HCT116 (cell line): ENCODE measurements around the gene RAB21. TPM values are rescaled to one million over a fixed set of nuclear protein-coding genes. Genes with fewer than 3 reads are reported as not detected.

Experiments used
- ATAC-seq: fragments of 200-7000 bp; cut with Tn5 transposase; 2 replicates; pipeline ENCODE4 v1.9.1; 2020; ENCODE audit warnings: mild to moderate bottlenecking, moderate library complexity
- BruUV-seq: library from RNA; stranded (reverse); fragments of 400-500 nt; replicated peaks from 2 replicates; lab custom pipeline; 2021; lab: Mats Ljungman, UMichigan
- CTCF ChIA-PET: fragments of 300-600 bp; sonication (Branson Sonifier 250); formaldehyde crosslinking; loops from one replicate; lab custom pipeline; 2021; ENCODE audit warnings: antibody characterized with exemption; lab: Charles Lee
- POLR2A ChIA-PET: fragments of 300-600, 350-600 bp; sonication (Branson Sonifier 250); formaldehyde crosslinking; loops from one replicate; lab custom pipeline; 2021; ENCODE audit warnings: antibody characterized with exemption; lab: Charles Lee
- RAD21 ChIA-PET, 2 experiments: fragments of 300-600 bp; sonication (Branson Sonifier 250); formaldehyde crosslinking; loops; one replicate each; lab custom pipeline; 2023; ENCODE audit warnings: low total read pairs in 2 of 2; ENCODE audit not compliant: uncharacterized antibody in 2 of 2, unreplicated experiment in 2 of 2, low non-redundant PET in 1 of 2; lab: Charles Lee
- DNase-seq: peaks from one replicate; pipeline ENCODE4 v3.0.0-alpha.2; 2010; ENCODE audit warnings: low read depth, low spot score
- H2AFZ ChIP-seq: fragments of 200-600 bp; shearing (Covaris generic), sonication (generic); 2 replicates; pipeline ENCODE4 v1.6.1; 2017; ENCODE audit warnings: low read depth, mixed run types, mixed read lengths, antibody characterized with exemption, low read length; ENCODE audit not compliant: poor library complexity, severe bottlenecking
- H3K27ac ChIP-seq: 2 replicates; pipeline ENCODE4 v1.5.1; 2012; ENCODE audit warnings: low read depth, low read length
- H3K27me3 ChIP-seq: fragments of 200-600 bp; sonication (generic); 2 replicates; pipeline ENCODE4 v1.6.1; 2016; ENCODE audit warnings: mixed run types, low read length, mixed read lengths; ENCODE audit not compliant: insufficient read depth
- H3K36me3 ChIP-seq, 2 experiments: fragments of 200-500 bp in 1 of 2; fragments of 200-600 bp in 1 of 2; sonication (Bioruptor generic) in 1 of 2; sonication (generic) in 1 of 2; 2 replicates each; pipeline versions ENCODE4 v1.5.1 to v1.6.1; 2014 to 2016; ENCODE audit warnings: low read length in 2 of 2, inconsistent platforms in 1 of 2, mixed read lengths in 1 of 2, mixed run types in 1 of 2; ENCODE audit not compliant: insufficient read depth in 2 of 2, control insufficient read depth in 1 of 2
- H3K4me1 ChIP-seq, 2 experiments: fragments of 200-600 bp in 1 of 2; sonication (generic) in 1 of 2; 2 replicates each; pipeline versions ENCODE4 v1.5.1 to v1.6.1; 2012 to 2017; ENCODE audit warnings: low read length in 2 of 2, inconsistent platforms in 1 of 2, mild to moderate bottlenecking in 1 of 2, mixed read lengths in 1 of 2, mixed run types in 1 of 2, moderate library complexity in 1 of 2; ENCODE audit not compliant: insufficient read depth in 2 of 2, control insufficient read depth in 1 of 2
- H3K4me2 ChIP-seq: fragments of 200-600 bp; sonication (generic); 2 replicates; pipeline ENCODE4 v1.6.1; 2017; ENCODE audit warnings: mixed run types, low read length, mixed read lengths
- H3K4me3 ChIP-seq, 2 experiments: fragments of 200-600 bp in 1 of 2; sonication (generic) in 1 of 2; replicated peaks in 1 of 2; 2 replicates each; pipeline ENCODE4 v1.5.1; 2011 to 2016; ENCODE audit warnings: low read length in 2 of 2, control low read depth in 1 of 2, low read depth in 1 of 2, mild to moderate bottlenecking in 1 of 2, mixed read lengths in 1 of 2, mixed run types in 1 of 2
- H3K79me2 ChIP-seq: fragments of 200-600 bp; sonication (generic); 2 replicates; pipeline ENCODE4 v1.6.1; 2017; ENCODE audit warnings: mild to moderate bottlenecking, mixed run types, low read length, moderate library complexity, mixed read lengths; ENCODE audit not compliant: insufficient read depth
- H3K9ac ChIP-seq: fragments of 200-600 bp; sonication (generic); 2 replicates; pipeline ENCODE4 v1.6.1; 2016; ENCODE audit warnings: low read length, mixed read lengths
- H3K9me2 ChIP-seq: fragments of 200-600 bp; sonication (generic), shearing (Covaris generic); 2 replicates; pipeline ENCODE4 v1.6.1; 2017; ENCODE audit warnings: mixed run types, mild to moderate bottlenecking, moderate library complexity; ENCODE audit not compliant: insufficient read depth
- H3K9me3 ChIP-seq, 2 experiments: fragments of 200-500 bp in 1 of 2; fragments of 200-600 bp in 1 of 2; sonication (Bioruptor generic) in 1 of 2; sonication (generic) in 1 of 2; 2 replicates each; pipeline ENCODE4 v1.6.1; 2014 to 2017; ENCODE audit warnings: low read length in 2 of 2, mixed read lengths in 2 of 2, inconsistent platforms in 1 of 2, low read depth in 1 of 2, mild to moderate bottlenecking in 1 of 2, mixed run types in 1 of 2, moderate library complexity in 1 of 2; ENCODE audit not compliant: control insufficient read depth in 1 of 2, insufficient read depth in 1 of 2
- H4K20me1 ChIP-seq: fragments of 200-600 bp; sonication (generic), shearing (Covaris generic); 2 replicates; pipeline ENCODE4 v1.6.1; 2017; ENCODE audit warnings: mixed run types, mild to moderate bottlenecking, moderate library complexity; ENCODE audit not compliant: insufficient read depth
- CBX3 ChIP-seq: IDR thresholded peaks from 2 replicates; pipeline ENCODE4 v1.6.1; 2012; ENCODE audit warnings: low read depth
- CTCF ChIP-seq, 3 experiments: fragments of 200-600 bp in 1 of 3; sonication (generic) in 1 of 3; IDR thresholded peaks in 2 of 3; conservative IDR thresholded peaks in 1 of 3; 2 replicates each; pipeline ENCODE4 v1.5.1; 2012 to 2017; ENCODE audit warnings: low read depth in 2 of 3, low read length in 2 of 3, antibody characterized with exemption in 1 of 3, borderline replicate concordance in 1 of 3, control low read depth in 1 of 3, mild to moderate bottlenecking in 1 of 3, mixed read lengths in 1 of 3, mixed run types in 1 of 3, moderate library complexity in 1 of 3; ENCODE audit not compliant: insufficient read depth in 1 of 3
- EGR1 ChIP-seq: IDR thresholded peaks from 2 replicates; pipeline ENCODE4 v1.6.1; 2012; ENCODE audit warnings: low read depth
- ELF1 ChIP-seq: IDR thresholded peaks from 2 replicates; pipeline ENCODE4 v1.6.1; 2012; ENCODE audit warnings: low read depth, borderline replicate concordance
- EZH2 ChIP-seq: fragments of 200-600 bp; sonication (generic); IDR thresholded peaks from 2 replicates; pipeline ENCODE4 v1.6.1; 2017; ENCODE audit warnings: antibody characterized with exemption, mixed run types
- EZH2phosphoT487 ChIP-seq: fragments of 200-600 bp; IDR thresholded peaks from 2 replicates; pipeline ENCODE4 v1.6.1; 2018; ENCODE audit warnings: antibody characterized with exemption, borderline replicate concordance
- FOSL1 ChIP-seq: IDR thresholded peaks from 2 replicates; pipeline ENCODE4 v1.6.1; 2012; ENCODE audit warnings: low read depth
- JUND ChIP-seq: IDR thresholded peaks from 2 replicates; pipeline ENCODE4 v1.6.1; 2012
- RAD21 ChIP-seq: IDR thresholded peaks from 2 replicates; pipeline ENCODE4 v1.6.1; 2012; ENCODE audit warnings: low read depth, mild to moderate bottlenecking
- REST ChIP-seq: IDR thresholded peaks from 2 replicates; pipeline ENCODE4 v1.6.1; 2012; ENCODE audit warnings: low read depth
- SIN3A ChIP-seq: IDR thresholded peaks from 2 replicates; pipeline ENCODE4 v1.6.1; 2012; ENCODE audit warnings: low read depth
- SP1 ChIP-seq: IDR thresholded peaks from 2 replicates; pipeline ENCODE4 v1.6.1; 2012; ENCODE audit warnings: low read depth
- SRF ChIP-seq: IDR thresholded peaks from 2 replicates; pipeline ENCODE4 v1.6.1; 2012; ENCODE audit warnings: low read depth
- TCF7L2 ChIP-seq: IDR thresholded peaks from 2 replicates; pipeline ENCODE4 v1.7.0; 2011; ENCODE audit warnings: borderline replicate concordance, inconsistent platforms; ENCODE audit not compliant: insufficient read depth, insufficient read length; ENCODE audit errors: extremely low read depth
- YY1 ChIP-seq: IDR thresholded peaks from 2 replicates; pipeline ENCODE4 v1.6.1; 2011; ENCODE audit warnings: low read length, low read depth, moderate library complexity, mild to moderate bottlenecking; ENCODE audit not compliant: insufficient replicate concordance; ENCODE audit errors: extremely low read depth
- ZFX ChIP-seq: fragments of 450-650 bp; IDR thresholded peaks from 2 replicates; pipeline ENCODE4 v1.6.1; 2017
- ZNF274 ChIP-seq: fragments of 200-500 bp; sonication (Bioruptor generic); IDR thresholded peaks from 2 replicates; pipeline ENCODE4 v1.6.1; 2014; ENCODE audit warnings: mild to moderate bottlenecking, low read depth, low read length, inconsistent platforms
- intact Hi-C: fragments of 100-400 bp; cut with micrococcal nuclease; formaldehyde crosslinking; loops from 2 replicates; pipeline ENCODE4 v1.10.0; 2022
- total RNA-seq: library from RNA; stranded (reverse); gene quantifications from one replicate; pipeline ENCODE4 v1.2.1, GENCODE V29; 2021; ENCODE audit not compliant: unreplicated experiment
- TF ChIP-seq, protein P1 (sequence below): IDR thresholded peaks from 2 replicates; pipeline ENCODE4 v1.6.1; 2011; ENCODE audit warnings: mild to moderate bottlenecking, low read length, moderate library complexity; ENCODE audit not compliant: insufficient replicate concordance; ENCODE audit errors: extremely low read depth

Gene RAB21
- total RNA-seq, 1 experiment from 2014 or later: 57.1 TPM

DNA sequence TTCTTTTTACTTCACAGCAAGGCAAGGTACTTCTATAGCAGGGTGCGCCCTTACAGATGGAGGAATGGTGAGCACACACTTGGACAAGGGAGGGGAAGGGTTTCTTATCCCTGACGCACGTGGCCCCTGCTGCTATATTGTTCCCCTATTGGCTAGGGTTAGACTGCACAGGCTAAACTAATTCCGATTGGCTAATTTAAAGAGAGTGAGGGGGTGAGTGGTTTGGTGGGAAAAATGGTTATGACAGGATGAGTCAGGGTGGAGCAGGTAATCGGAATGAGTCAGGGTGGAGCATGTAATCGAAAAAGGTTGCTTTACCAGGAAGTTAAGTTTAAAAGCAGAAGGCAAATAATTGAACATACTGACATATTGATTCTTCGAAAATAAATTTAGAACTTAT, 23.7 kb upstream of the RAB21 start:
- no peaks in the 10 kb centered on the region for H3K36me3 ChIP-seq
- no peak overlapping the region for H3K9ac ChIP-seq
- ATAC-seq: no peak
- no peak for TF ChIP-seq CTCF (IDR thresholded peaks at IDR 0.05 in 2 of 3, conservative IDR thresholded peaks at IDR 0.05 in 1 of 3; ENCODE audit: borderline replicate concordance in 1 of 3, insufficient read depth in 1 of 3, low read depth in 2 of 3, low read length in 2 of 3)
- no peak for TF ChIP-seq FOSL1
- no peak for TF ChIP-seq ELF1
- no peak for TF ChIP-seq SIN3A
- TF ChIP-seq EGR1: no peak
- TF ChIP-seq EZH2: no peak
- no peak for TF ChIP-seq EZH2phosphoT487
- no peak for TF ChIP-seq SRF
- no peak for TF ChIP-seq ZNF274
- TF ChIP-seq YY1: no peak
- TF ChIP-seq TCF7L2: no peak
- TF ChIP-seq RAD21: no peak
- TF ChIP-seq JUND: no peak
- no peak for TF ChIP-seq SP1
- TF ChIP-seq REST: no peak
- TF ChIP-seq CBX3: no peak
- no peak for TF ChIP-seq ZFX
- TF ChIP-seq, protein P1, sequence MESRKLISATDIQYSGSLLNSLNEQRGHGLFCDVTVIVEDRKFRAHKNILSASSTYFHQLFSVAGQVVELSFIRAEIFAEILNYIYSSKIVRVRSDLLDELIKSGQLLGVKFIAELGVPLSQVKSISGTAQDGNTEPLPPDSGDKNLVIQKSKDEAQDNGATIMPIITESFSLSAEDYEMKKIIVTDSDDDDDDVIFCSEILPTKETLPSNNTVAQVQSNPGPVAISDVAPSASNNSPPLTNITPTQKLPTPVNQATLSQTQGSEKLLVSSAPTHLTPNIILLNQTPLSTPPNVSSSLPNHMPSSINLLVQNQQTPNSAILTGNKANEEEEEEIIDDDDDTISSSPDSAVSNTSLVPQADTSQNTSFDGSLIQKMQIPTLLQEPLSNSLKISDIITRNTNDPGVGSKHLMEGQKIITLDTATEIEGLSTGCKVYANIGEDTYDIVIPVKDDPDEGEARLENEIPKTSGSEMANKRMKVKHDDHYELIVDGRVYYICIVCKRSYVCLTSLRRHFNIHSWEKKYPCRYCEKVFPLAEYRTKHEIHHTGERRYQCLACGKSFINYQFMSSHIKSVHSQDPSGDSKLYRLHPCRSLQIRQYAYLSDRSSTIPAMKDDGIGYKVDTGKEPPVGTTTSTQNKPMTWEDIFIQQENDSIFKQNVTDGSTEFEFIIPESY: no peak
- no peak overlapping the region for H3K27ac ChIP-seq
- H3K9me3 ChIP-seq: no peaks in the 10 kb centered on the region
- H3K4me3 ChIP-seq: no peak overlapping the region
- RAD21 ChIA-PET: no interaction called here
- CTCF ChIA-PET: interaction anchor here (1.4 kb wide), 1 partner anchor 16 kb away, joined by 4 read pairs; no protein-coding TSS in a partner anchor
- peak overlapping the region; percentile 83 for H2AFZ ChIP-seq
- intact Hi-C loops: no loop called here
- no TSS peak for BruUV-seq
- no peak for DNase-seq
- no peaks in the 10 kb centered on the region for H3K9me2 ChIP-seq
- no peaks in the 10 kb centered on the region for H3K79me2 ChIP-seq
- POLR2A ChIA-PET: no interaction called here
- peak overlapping the region; percentile 29 for H3K4me2 ChIP-seq
- peaks cover 3 to 19% of the 10 kb centered on the region in 2 experiments; a peak in 2 of 4 replicates for H3K4me1 ChIP-seq
- no peaks in the 10 kb centered on the region for H3K27me3 ChIP-seq
- no peaks in the 10 kb centered on the region for H4K20me1 ChIP-seq
